Left ventricle myocardium inferior (tissue), 1 donor: ENCODE data around the gene CXXC4. TPM values are rescaled to one million over a fixed set of nuclear protein-coding genes. Genes with fewer than 3 reads are reported as not detected.

Experiments used
- DNase-seq: peaks from one replicate; pipeline ENCODE4 v3.0.0-alpha.2; 2020
- H3K27ac ChIP-seq: fragments of 200-600 bp; replicated peaks from 2 replicates; pipeline ENCODE4 v1.8.0; 2021
- H3K27me3 ChIP-seq: fragments of 200-600 bp; 2 replicates; pipeline ENCODE4 v1.8.0; 2021; ENCODE audit warnings: low read depth
- H3K36me3 ChIP-seq: fragments of 200-600 bp; 2 replicates; pipeline ENCODE4 v1.8.0; 2021
- H3K4me1 ChIP-seq: fragments of 200-600 bp; 2 replicates; pipeline ENCODE4 v1.8.0; 2021
- H3K4me3 ChIP-seq: fragments of 200-600 bp; 2 replicates; pipeline ENCODE4 v1.8.0; 2021; ENCODE audit warnings: mild to moderate bottlenecking, moderate library complexity
- H3K9me3 ChIP-seq: fragments of 200-600 bp; replicated peaks from 2 replicates; pipeline ENCODE4 v1.8.0; 2021
- CTCF ChIP-seq: fragments of 200-600 bp; IDR thresholded peaks from 2 replicates; pipeline ENCODE4 v1.8.0; 2021; ENCODE audit warnings: antibody characterized with exemption, mild to moderate bottlenecking, borderline replicate concordance
- intact Hi-C: fragments of 100-400 bp; cut with micrococcal nuclease; formaldehyde crosslinking; loops from one replicate; pipeline ENCODE4 v1.11.0; 2022
- total RNA-seq: library from RNA; stranded (reverse); fragmentation: NEBNext Ultra II Directional; extraction: Animal tissue kit (Norgen Biotek cat#: 25700); gene quantifications from one replicate; pipeline ENCODE4 v1.2.1, GENCODE V29; 2021
- donor health status: DM: no; HTN: yes; CAD: no; lungs with severe emphysema.

Gene CXXC4
- total RNA-seq, 1 donor from 2014 or later = 4.5 TPM

- no peaks in the 10 kb centered on the region for H3K27me3 ChIP-seq
Observed at GRCh38 chr4:104444685-104445084, 50.0 kb downstream of the CXXC4 start.

DNA sequence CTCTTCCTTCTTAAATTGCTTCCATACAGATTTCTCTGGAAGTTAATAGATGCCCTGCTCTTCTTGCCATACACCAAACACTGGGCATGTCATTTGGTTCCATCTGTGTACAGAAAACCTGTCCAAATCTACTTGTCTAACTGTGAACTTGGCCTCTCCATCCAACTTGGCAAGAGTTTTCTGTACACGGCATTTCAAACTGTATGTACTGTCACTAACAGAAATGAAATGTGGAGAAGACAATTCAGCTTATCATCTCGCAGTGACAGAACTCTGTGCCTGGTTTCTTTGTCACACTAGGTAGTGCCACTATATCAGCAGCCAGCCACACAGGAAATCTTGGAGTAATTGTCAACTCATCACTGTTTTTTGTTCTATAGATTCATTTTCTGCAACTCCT lies 58.2 kb downstream of the CXXC4 start:
- no peaks in the 10 kb centered on the region for H3K27me3 ChIP-seq
- no peak overlapping the region for H3K27ac ChIP-seq
- no peaks in the 10 kb centered on the region for H3K4me1 ChIP-seq
- no peak for TF ChIP-seq CTCF
- H3K9me3 ChIP-seq = no peaks in the 10 kb centered on the region
- no peak overlapping the region for H3K4me3 ChIP-seq
- intact Hi-C loops = no loop called here
- no peak for DNase-seq
- H3K36me3 ChIP-seq = no peaks in the 10 kb centered on the region

More at GRCh38 chr4:104444685-104445084, 50.0 kb downstream of the CXXC4 start:
- H3K27ac ChIP-seq = no peak overlapping the region
- DNase-seq = no peak
- H3K36me3 ChIP-seq = no peaks in the 10 kb centered on the region
- no peak overlapping the region for H3K4me3 ChIP-seq
- H3K9me3 ChIP-seq = no peaks in the 10 kb centered on the region
- intact Hi-C loops = no loop called here
- no peaks in the 10 kb centered on the region for H3K4me1 ChIP-seq
- no peak for TF ChIP-seq CTCF

DNA sequence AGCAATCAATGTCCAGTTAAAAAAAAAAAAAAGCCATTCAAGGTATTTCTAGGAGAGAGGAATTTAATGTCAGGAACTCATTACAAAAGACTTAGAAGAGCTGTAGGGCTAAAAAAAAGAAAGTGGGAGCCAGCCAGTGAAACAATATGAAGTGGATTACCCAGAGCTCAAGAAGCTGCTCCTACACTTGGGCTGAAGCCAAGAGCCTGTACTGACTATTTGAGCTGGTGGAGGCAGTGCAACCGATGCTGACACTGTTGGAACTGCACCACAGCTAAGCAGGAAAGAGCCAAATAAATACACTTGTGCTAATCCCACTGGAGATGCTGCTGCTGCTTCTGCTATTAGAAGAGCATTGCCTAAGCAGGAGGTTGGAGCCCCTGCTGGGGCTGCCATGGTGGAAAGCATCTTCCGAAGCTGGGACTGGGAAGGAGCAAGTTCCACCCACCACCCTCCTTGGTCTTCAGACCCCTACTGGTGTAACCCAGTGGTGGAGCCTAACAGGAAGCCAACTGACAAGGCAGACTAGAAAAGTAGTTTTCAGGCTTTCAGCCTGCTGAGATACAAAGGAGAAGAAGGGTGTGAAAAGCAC lies 65.4 kb downstream of the CXXC4 start:
- H3K27ac ChIP-seq = no peak overlapping the region
- H3K4me3 ChIP-seq = no peak overlapping the region
- no peaks in the 10 kb centered on the region for H3K9me3 ChIP-seq
- no peak for TF ChIP-seq CTCF
- H3K4me1 ChIP-seq = peaks cover 11% of the 10 kb centered on the region
- intact Hi-C loops = no loop called here
- no peaks in the 10 kb centered on the region for H3K36me3 ChIP-seq
- H3K27me3 ChIP-seq = no peaks in the 10 kb centered on the region
- DNase-seq = no peak

DNA sequence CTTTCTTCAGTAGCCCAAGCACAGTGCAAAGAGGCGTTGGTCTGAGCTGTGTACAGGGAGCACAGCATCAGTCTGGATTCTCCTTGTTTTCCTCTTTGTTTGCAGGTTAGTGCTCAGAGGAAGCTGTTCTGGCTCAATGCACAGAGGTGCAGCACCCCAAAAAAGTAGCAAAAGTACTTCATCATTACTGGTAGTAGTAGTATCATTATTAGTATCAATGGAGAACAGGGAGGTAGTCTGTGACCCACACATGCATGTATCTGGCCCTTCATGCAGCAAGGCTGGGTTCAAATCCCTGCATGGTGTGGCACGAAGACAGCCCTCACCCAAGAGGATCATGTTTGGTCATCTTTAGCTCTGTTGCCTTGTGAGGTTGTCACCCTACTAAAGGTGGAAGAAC lies 68.7 kb downstream of the CXXC4 start:
- no peaks in the 10 kb centered on the region for H3K9me3 ChIP-seq
- DNase-seq = no peak
- H3K27ac ChIP-seq = no peak overlapping the region
- no peaks in the 10 kb centered on the region for H3K36me3 ChIP-seq
- intact Hi-C loops = no loop called here
- no peak for TF ChIP-seq CTCF
- no peaks in the 10 kb centered on the region for H3K27me3 ChIP-seq
- H3K4me3 ChIP-seq = no peak overlapping the region
- peaks cover 13% of the 10 kb centered on the region for H3K4me1 ChIP-seq

DNA sequence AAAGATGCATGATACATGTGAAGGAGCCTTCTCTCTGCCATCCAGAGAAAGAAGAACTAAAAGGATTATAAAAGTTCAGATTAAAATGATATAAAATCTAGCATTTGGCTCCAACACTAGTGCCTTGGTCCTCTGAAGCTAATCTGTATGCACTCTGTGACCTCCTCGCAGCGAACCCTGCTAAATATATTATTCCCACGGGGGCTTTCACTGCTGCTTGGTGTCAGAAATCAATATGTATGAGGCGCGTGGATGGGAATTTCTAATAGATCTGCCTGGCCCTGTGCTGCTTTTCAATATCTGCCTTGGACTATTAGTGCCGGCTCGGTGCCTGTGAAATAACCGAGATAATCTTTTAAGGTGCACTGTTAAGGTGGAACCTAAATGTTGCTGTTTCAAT lies 69.7 kb downstream of the CXXC4 start:
- Histone ChIP-seq H3K27me3 (no peaks in the 10 kb centered on the region), H3K9me3 (no peaks in the 10 kb centered on the region), H3K4me3 (peak overlapping the region; percentile 66), H3K27ac (peak overlapping the region; percentile 41), H3K36me3 (no peaks in the 10 kb centered on the region), H3K4me1 (peaks cover 13% of the 10 kb centered on the region)
- no peak for DNase-seq
- TF ChIP-seq CTCF = no peak
- intact Hi-C loops = no loop called here
